ENCODE measurements around the gene PPP2R2D.

The PPP2R2D gene

GRCh38 chr10:132002004-132002403 lies 101.2 kb downstream of the PPP2R2D start:
- no peak for ATAC-seq

GRCh38 chr10:132003282-132003924 lies 102.6 kb downstream of the PPP2R2D start:
- no peak for ATAC-seq

GRCh38 chr10:132004052-132004451 lies 103.2 kb downstream of the PPP2R2D start:
- no peak for ATAC-seq

DNA sequence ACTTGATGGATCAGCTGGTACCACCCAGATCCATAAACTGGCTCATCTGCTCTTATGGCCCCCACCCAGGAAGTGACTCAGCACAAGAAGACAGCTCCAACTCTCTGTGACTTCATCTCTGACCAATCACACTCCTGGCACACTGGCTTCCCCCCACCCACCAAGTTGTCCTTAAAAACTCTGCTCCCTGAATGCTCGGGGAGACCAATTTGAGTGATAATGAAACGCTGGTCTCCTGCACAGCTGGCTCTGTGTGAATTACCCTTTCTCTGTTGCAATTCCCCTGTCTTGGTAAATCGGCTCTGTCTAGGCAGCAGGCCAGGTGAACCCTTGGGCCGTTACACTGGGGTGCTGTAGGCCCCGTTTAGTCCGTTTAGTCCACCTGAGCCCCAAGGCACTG lies 104.3 kb downstream of the PPP2R2D start:
- no peak for ATAC-seq

DNA sequence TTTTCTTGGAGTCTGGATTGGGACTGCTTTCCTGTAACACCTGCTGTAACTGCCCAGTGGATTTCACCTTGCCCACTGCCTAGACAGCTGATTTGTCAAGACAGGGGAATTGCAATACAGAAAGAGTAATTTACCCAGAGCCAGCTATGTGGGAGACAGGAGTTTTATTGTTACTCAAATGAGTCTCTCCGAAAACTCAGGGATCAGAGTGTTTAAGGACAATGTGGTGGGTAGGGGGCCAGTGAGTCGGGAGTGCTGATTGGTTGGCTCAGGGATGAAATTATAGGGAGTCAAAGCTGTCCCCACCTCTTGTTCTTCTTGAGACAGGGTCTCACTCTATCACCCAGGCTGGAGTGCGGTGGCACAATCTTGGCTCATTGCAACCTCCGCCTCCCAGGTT lies 106.2 kb downstream of the PPP2R2D start:
- ATAC-seq: no peak

DNA sequence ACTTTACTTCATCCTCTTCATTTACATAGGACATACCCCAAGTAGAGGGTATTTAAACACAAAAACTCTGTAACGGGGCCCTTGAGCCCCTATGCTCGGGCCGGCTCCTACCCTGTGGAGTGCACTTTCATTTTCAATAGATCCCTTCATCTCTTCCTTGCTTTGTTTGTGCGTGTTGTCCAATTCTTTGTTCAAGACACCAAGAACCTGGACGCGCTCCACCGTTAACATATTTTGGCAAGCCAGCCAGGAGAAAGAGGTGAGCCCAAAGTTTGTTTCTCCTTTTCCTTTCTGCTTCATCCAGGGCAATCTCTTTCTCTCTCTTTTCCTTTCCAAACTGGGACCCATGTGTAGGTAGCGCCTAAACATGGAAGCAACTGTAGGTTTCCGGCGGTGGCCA lies 106.9 kb downstream of the PPP2R2D start:
- ATAC-seq: no peak
